C4-2B (cell line): Measurements from ENCODE around the gene NACC2.

ENCODE experiments used
- ZFX ChIP-seq: fragments of 450-650 bp; IDR thresholded peaks from 2 replicates; pipeline ENCODE4 v1.6.1; 2017
- TF ChIP-seq, protein P1 (sequence below): fragments of 450-650 bp; conservative IDR thresholded peaks from 2 replicates; pipeline ENCODE4 v1.5.1; 2017; ENCODE audit warnings: mild to moderate bottlenecking

- TF ChIP-seq, protein P1, sequence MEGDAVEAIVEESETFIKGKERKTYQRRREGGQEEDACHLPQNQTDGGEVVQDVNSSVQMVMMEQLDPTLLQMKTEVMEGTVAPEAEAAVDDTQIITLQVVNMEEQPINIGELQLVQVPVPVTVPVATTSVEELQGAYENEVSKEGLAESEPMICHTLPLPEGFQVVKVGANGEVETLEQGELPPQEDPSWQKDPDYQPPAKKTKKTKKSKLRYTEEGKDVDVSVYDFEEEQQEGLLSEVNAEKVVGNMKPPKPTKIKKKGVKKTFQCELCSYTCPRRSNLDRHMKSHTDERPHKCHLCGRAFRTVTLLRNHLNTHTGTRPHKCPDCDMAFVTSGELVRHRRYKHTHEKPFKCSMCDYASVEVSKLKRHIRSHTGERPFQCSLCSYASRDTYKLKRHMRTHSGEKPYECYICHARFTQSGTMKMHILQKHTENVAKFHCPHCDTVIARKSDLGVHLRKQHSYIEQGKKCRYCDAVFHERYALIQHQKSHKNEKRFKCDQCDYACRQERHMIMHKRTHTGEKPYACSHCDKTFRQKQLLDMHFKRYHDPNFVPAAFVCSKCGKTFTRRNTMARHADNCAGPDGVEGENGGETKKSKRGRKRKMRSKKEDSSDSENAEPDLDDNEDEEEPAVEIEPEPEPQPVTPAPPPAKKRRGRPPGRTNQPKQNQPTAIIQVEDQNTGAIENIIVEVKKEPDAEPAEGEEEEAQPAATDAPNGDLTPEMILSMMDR = no peak
- no peak for TF ChIP-seq ZFX
These were observed 106.6 kb downstream of the NACC2 start for GRCh38 chr9:135988493-135988892.
